Right renal pelvis (tissue), 4 donors: ENCODE measurements around the gene SPRR2F. TPM values are rescaled to one million over a fixed set of nuclear protein-coding genes. Genes with fewer than 3 reads are reported as not detected.
A peak's percentile ranks its signal among the peaks of the same experiment; 100 is the strongest.
"Not testable (repeated sequence)": the region's sequence is repeated elsewhere in the genome, so short reads cannot be mapped to it uniquely, and the experiment has no call there.

Source experiments
- DNase-seq, 4 donors: peaks; one replicate each; pipeline ENCODE4 v3.0.0-alpha.2; 2013; ENCODE audit warnings: low read depth in 4 of 4, low spot score in 3 of 4, missing footprints in 1 of 4
- polyA plus RNA-seq, 4 donors: library from polyadenylated mRNA; unstranded; fragments of 120-200 nt; gene quantifications; one replicate each; pipeline ENCODE4 v1.2.1, GENCODE V29; 2013; ENCODE audit not compliant: insufficient read length in 4 of 4

Gene SPRR2F, protein sequence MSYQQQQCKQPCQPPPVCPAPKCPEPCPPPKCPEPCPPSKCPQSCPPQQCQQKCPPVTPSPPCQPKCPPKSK
- not detected for polyA plus RNA-seq

GRCh38 chr1:153113416-153113815 is at the start of gene SPRR2F:
Gene SPRR2F (minus strand): TSS chr1:153113516. CDS start chr1:153112733, 783 bp downstream.
- DNase-seq = no peak

- DNase-seq = no peak
Measured at GRCh38 chr1:153155541-153155940, 42.2 kb upstream of the SPRR2F start.

GRCh38 chr1:153152481-153152880 is 39.2 kb upstream of the SPRR2F start:
- no peak for DNase-seq

DNA sequence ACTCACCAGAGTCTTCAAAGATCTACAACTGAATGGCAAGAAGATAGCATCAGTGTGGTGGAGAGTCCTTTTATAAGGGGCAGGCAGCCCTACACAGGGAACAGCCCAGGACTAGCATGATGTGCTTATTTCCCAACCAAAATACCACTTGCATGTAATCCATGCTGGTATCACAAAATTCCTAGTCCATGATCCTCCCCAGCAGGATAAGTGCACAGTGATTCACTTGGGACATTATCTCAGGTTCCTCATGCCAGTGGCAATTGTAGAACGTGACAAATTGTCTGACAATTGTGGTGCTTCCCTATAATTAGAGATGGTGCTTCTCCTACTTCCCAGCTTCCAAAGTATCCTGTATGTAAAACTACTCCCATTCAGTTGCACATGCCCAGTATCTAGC is 37.5 kb upstream of the SPRR2F start, which contains the start of gene SPRR2G:
Gene SPRR2G, minus strand, starts transcription at position 45 of the 400 bp plus-strand sequence. CDS start 780 bp downstream, outside the sequence.
- DNase-seq = no peak

DNA sequence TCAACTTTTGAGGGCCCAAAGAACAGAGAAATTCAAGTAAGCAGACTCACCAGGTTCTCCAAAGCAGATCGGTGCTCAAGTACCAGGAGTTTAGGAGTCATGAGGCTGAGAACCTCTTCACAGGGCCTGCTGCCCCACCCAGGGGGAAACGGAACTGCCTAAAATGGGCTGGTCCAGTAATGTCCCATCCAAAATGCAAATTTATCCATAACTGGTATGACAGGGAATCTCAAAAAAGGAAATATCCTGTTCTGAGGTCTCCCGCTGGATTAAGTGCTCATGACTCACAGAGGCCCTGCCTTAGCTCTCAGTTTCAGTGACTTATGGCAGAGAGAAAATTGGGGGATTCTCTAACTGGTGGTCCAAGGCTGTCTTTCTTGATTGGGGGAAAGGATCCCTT is 28.1 kb upstream of the SPRR2F start:
- DNase-seq = no peak

- no peak for DNase-seq
Measured at GRCh38 chr1:153140484-153140883, 27.2 kb upstream of the SPRR2F start.

- no peak for DNase-seq
Measured at GRCh38 chr1:153133743-153134142, 20.4 kb upstream of the SPRR2F start.

GRCh38 chr1:153133267-153133666 is 20.0 kb upstream of the SPRR2F start:
- DNase-seq = no peak

- not testable (repeated sequence) for DNase-seq
Measured at GRCh38 chr1:153128688-153129087, 15.4 kb upstream of the SPRR2F start.

GRCh38 chr1:153127296-153127695 is 14.0 kb upstream of the SPRR2F start:
- DNase-seq = no peak

GRCh38 chr1:153125536-153125935 is 12.2 kb upstream of the SPRR2F start:
- no peak for DNase-seq

- not testable (repeated sequence) for DNase-seq
Measured at GRCh38 chr1:153123793-153124192, 10.5 kb upstream of the SPRR2F start.

DNA sequence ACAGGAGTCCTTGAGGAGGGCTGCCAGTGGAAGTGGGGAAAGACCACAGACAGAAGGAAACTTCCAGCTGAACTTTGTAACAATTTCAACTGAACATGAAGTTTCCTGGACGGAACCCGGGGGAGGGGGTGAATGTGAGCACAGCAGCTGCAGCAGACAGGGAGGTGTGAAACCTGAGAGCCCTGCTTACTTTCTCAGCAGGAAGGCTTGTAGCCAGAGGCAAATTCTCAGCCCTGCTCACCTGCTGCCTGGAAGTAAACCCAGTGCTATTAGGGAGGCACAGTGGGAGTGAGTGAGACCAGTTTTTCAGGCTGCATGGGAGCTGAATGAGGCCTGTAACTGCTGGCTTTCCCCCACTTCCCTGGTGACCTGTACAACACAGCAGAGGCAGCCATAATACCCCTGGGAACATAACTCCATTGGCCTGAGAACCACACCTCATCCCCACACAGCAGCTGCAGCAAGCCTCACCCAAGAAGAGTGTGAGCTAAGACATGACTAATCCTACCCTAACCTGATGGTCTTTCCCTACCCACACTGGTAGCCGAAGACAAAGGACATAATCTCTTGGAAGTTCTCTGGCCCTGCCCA is 9.6 kb upstream of the SPRR2F start:
- peak; percentile 35 to 68 (median 52) for DNase-seq

DNA sequence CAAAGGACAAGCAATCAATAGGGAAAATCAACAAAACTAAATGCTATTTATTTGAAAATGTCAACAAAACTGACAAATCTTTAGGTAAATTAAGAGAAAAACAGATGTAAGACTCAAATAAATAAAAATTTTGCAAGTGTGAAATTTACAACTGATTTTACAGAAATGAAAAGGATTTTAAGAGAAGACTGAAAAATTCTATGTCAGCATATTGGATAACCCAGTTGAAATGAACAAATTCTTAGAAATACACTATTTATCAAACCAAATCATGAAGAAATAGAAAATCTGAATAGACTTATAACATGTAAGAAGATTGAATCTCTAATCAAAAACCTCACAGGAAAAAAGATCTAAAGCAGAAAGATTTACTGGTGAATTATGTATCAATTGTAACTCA is 7.6 kb upstream of the SPRR2F start:
- no peak for DNase-seq

GRCh38 chr1:153119491-153119971 is 6.2 kb upstream of the SPRR2F start:
- no peak for DNase-seq

GRCh38 chr1:153115264-153115663 is 1.9 kb upstream of the SPRR2F start:
- DNase-seq = not testable (repeated sequence)

DNA sequence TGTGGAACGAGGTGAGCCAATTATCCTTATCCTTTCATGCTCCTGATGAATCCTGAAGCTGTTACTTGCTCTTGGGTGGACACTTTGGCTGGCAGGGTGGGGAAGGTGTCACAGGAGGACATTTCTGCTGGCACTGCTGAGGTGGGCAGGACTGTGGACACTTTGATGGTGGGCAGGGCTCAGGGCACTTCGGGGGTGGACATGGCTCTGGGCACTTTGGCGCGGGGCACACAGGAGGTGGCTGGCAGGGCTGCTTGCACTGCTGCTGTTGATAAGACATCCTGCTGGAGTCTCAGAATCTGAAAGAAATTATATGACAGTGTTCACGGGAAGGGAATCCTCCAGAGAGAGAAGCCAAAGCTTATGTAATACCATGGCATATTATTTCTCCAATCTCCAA is 862 bp downstream of the SPRR2F start:
- not testable (repeated sequence) for DNase-seq

GRCh38 chr1:153100245-153100644 is 13.1 kb downstream of the SPRR2F start:
- DNase-seq = no peak

DNA sequence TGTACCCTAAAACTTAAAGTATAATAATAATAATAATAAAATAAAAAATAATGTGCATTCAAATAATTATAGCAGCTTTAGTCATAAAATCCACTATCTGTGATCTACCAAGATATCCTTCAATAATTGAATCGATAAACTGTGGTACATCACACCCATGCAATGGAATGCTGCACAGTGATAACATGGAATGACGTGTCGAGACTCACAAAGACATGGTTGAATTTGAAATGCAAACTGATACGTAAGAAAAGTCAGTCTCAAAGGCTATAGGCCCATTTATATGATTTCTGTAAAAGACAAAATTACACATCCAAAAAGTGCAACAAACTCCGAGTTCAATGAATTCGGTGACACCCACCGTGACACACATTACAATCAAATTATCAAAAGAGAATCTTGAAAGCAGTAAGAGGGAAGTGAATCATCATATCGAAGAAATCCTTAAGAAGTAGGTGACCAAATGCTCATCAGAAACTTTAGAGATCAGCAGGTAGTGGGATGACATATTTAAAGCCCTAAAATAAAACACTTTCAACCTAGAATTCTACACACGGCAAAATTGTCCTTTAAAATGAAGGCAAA is 13.8 kb downstream of the SPRR2F start:
- no peak for DNase-seq

- no peak for DNase-seq
Measured at GRCh38 chr1:153095764-153096163, 17.6 kb downstream of the SPRR2F start.

GRCh38 chr1:153094426-153094825 is 18.9 kb downstream of the SPRR2F start, which contains the start of gene SPRR2E:
Gene SPRR2E (minus strand): TSS chr1:153094526. CDS start chr1:153093751, 775 bp downstream.
- no peak for DNase-seq

- no peak for DNase-seq
Measured at GRCh38 chr1:153087652-153088051, 25.7 kb downstream of the SPRR2F start.
